SKM-1 treated with dmso at 0.1 percent for 144 hours (cell line): ENCODE data around the gene ACAD11.
A peak's percentile ranks its signal among the peaks of the same experiment; 100 is the strongest.
"Not testable (repeated sequence)": the region's sequence is repeated elsewhere in the genome, so short reads cannot be mapped to it uniquely, and the experiment has no call there.

Source experiments
- DNase-seq: peaks from one replicate; lab custom pipeline; 2025; ENCODE audit not compliant: unreplicated experiment; lab: John Stamatoyannopoulos, UW

The ACAD11 gene

GRCh38 chr3:132606085-132606484, 53.5 kb downstream of the ACAD11 start:
- no peak for DNase-seq

DNA sequence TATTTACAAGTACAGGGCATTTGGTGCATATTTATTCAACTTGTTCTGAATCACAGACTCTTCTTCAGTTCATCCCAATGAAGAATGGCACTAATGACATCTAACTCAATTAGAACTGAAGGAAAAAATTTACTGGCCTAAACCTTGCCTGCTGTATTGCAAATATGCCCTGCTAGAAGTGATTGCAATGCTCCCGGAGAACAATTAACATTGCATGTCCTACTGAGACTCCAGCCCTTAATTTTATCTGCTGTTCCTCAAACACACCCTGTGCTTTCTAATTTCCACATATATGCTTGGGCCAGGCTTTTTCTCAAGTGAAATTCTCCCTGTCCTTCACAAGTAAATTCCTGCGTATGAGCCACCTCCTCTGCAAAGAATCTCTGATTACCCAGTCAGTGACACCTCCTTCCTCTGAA, 54.2 kb downstream of the ACAD11 start:
- DNase-seq: no peak

GRCh38 chr3:132600614-132601013, 59.0 kb downstream of the ACAD11 start:
- not testable (repeated sequence) for DNase-seq

GRCh38 chr3:132598181-132598580, 61.4 kb downstream of the ACAD11 start:
- DNase-seq: no peak

- no peak for DNase-seq
These were observed 61.9 kb downstream of the ACAD11 start for GRCh38 chr3:132597660-132598059.

DNA sequence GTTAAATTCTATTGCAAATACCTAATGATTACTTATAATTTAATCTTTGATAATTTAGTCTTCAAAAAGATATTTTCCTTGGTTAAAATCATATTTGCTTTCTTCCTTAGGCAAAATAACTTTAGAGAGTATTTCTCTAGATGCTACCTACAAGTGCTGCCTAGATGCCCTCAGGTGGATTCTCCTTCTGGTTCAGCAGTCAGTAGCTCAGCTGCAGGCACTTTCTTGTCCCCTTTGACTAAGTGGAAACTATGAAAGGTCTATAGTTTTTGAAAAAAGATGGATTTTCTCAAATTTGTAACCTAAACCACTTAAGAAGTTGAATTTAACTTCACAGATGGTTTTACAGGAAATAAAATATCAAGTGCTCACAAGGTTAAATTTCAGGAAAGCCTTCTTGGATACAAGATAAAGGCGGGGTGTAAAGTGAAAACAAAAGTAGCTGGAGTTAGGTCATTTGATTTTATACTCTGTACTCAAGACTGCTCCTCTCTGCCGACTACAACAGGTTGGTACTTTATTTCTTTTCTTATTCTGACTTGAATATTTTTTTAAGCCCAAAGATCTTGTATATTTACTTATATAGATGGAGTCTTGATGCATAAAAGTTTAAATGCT, 62.7 kb downstream of the ACAD11 start, which contains the start of gene ACKR4:
ACKR4 (plus strand) TSS at position 455 of the 618 bp plus-strand sequence. CDS start 3,128 bp downstream, outside the sequence.
- no peak for DNase-seq

DNA sequence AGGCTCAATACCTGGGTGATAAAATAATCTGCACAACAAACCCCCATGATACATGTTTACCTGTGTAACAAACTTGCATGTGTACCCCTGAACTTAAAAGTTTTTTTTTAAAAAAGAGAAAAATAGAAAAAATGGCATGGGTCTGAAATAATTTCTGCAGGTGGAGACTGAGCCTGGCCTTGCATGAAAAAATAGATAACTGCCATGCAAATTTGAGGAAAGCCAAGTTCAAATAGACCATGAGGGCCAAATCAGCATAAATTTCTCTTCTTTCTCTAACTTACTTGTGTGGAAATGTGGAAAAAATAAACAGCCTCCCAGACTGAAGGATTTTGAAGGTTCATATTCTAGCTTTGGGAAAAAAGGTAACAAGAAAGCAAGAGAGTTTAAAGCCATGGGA, 63.3 kb downstream of the ACAD11 start:
- DNase-seq: no peak

DNA sequence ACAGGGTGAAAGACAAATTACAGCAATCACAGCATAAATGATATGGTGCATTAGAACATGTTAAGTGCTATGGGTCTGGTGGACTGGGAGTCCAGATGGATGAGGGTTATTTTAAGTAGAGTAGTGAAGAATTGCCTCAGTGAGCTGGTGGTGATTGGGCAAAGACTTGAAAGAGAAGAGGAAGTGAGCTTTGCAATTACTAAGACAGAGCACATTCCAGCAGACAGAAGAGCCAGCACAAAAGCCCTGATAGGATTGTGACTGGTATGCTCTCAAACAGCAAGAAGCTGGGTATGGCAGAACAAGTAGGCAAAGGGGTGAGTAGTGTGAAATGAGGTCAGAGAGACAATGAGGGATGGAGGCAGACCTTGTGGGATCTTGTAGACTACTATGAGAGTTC, 64.6 kb downstream of the ACAD11 start:
- DNase-seq: peak; percentile 78

- no peak for DNase-seq
These were observed 65.1 kb downstream of the ACAD11 start for GRCh38 chr3:132594498-132594897.

GRCh38 chr3:132593947-132594323, 65.7 kb downstream of the ACAD11 start:
- no peak for DNase-seq

- DNase-seq: no peak
These were observed 66.2 kb downstream of the ACAD11 start for GRCh38 chr3:132593241-132593946.

GRCh38 chr3:132592216-132592615, 67.4 kb downstream of the ACAD11 start:
- DNase-seq: no peak

DNA sequence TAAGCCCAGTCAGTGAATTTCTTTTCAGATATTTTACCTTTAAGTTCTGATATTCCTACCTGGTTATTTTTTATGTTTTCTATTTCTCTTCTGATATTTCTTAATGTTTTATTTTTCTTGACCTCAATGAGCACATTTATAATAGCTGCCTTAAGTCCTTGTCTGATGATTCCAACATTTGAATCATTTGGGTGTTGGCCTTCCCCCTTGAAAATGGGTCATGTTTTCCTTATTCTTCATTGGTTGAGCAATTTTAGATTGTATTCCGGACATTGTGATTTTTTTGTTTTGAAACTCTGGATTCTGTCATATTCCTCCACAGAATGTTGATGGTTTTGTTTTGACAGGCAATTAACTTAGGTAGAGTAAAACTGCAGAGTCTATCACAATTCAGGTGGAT, 72.2 kb downstream of the ACAD11 start:
- no peak for DNase-seq

DNA sequence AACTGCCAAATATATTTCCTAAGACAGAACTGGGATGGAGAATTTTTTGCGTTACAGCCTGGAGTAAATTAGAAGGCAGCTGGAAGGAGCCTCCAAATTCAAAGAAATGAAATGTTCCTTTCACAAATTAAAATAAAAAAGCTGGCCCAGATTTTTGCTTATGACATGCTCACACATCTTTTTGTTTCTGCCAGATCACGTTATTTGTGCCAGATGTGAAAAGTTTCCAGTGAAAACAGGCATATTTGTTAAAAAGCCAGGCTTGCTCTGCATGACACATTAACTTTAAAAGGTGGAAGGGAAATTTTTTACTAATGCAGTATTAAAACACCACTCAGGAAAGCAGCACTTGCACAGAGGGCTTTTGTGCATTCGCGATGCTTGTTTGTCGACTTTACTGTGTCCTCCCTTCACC, 85.8 kb downstream of the ACAD11 start:
- no peak for DNase-seq

DNA sequence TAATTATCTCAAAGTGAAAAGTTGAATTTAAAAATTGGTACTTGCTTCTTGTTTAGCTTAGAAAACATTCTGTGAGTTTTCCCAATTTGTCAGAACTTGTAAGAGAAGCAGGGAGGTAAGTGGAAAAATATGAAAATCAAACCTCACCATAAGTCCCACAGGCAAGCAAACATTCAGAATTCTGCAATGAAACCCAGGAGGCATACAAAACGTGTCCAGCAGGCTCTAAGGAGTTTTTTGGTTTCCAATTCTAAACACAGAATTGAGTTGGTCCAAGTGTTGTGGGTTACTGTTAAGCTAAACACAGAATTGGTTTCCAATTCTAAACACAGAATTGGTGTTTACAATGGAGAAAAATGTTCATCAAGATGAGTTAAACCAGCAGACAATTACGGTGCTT, 89.6 kb downstream of the ACAD11 start:
- DNase-seq: no peak

- no peak for DNase-seq
These were observed 90.0 kb downstream of the ACAD11 start for GRCh38 chr3:132569580-132569979.

- no peak for DNase-seq
These were observed 90.5 kb downstream of the ACAD11 start for GRCh38 chr3:132569153-132569552.

- no peak for DNase-seq
These were observed 91.2 kb downstream of the ACAD11 start for GRCh38 chr3:132568422-132568821.

- no peak for DNase-seq
These were observed 95.5 kb downstream of the ACAD11 start for GRCh38 chr3:132564070-132564465.

- DNase-seq: no peak
These were observed 96.1 kb downstream of the ACAD11 start for GRCh38 chr3:132563420-132564069.

DNA sequence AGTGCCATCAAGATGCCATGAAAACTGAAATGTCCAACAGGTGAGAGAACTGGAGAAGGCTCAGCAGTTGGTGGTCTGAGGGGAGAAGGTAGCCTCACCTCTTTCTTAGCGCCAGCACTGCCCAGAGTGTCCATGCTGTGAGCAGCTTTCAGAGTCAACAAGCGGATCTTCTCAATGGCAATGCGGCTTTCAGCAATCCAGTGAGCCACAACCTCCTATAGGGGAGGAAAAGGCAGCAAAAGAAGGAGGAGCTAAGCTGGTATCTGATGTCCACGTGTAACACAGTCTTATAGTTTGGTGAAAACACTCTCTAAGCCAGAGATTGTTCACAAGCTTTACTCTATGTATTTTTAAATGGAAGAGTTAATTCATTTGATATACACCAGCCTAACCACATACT, 98.6 kb downstream of the ACAD11 start:
- DNase-seq: no peak

- DNase-seq: no peak
These were observed 103.0 kb downstream of the ACAD11 start for GRCh38 chr3:132556508-132557159.
